Astrocyte (in vitro differentiated cells and primary cell): ENCODE measurements around the gene KIF26B.

Experiments
- EZH2 ChIP-seq: IDR thresholded peaks from 2 replicates; pipeline ENCODE4 v1.6.1; 2012; ENCODE audit warnings: mild to moderate bottlenecking, low read length, inconsistent platforms; ENCODE audit not compliant: insufficient read depth
- TF ChIP-seq, protein P1 (sequence below): IDR thresholded peaks from 2 replicates; pipeline ENCODE4 v1.5.1; 2011; ENCODE audit warnings: low read depth, mild to moderate bottlenecking, inconsistent platforms, low read length, moderate library complexity; ENCODE audit not compliant: insufficient read depth

DNA sequence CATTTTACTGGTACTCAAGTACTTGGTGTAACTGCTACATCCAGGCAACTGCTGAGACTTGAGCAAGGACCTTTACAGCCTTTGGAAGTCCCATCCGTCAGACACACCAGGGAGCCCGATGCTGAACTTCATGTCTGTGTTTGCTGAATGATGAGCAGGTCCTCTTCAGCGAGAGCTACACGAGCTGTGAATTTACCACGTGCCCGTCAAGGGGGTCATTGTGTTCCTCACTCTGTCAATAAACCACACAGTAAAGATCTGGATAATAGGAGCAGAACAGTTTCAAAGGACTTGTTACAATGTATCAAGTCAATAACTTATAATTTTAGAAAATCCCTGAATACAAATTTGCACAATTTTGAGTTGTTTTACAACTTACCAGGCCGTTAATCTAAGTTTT, 427.2 kb downstream of the KIF26B start:
- TF ChIP-seq, protein P1, sequence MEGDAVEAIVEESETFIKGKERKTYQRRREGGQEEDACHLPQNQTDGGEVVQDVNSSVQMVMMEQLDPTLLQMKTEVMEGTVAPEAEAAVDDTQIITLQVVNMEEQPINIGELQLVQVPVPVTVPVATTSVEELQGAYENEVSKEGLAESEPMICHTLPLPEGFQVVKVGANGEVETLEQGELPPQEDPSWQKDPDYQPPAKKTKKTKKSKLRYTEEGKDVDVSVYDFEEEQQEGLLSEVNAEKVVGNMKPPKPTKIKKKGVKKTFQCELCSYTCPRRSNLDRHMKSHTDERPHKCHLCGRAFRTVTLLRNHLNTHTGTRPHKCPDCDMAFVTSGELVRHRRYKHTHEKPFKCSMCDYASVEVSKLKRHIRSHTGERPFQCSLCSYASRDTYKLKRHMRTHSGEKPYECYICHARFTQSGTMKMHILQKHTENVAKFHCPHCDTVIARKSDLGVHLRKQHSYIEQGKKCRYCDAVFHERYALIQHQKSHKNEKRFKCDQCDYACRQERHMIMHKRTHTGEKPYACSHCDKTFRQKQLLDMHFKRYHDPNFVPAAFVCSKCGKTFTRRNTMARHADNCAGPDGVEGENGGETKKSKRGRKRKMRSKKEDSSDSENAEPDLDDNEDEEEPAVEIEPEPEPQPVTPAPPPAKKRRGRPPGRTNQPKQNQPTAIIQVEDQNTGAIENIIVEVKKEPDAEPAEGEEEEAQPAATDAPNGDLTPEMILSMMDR = no peak
- TF ChIP-seq EZH2 = no peak
